ENCODE results near the gene KIAA1958.

Gene KIAA1958

DNA sequence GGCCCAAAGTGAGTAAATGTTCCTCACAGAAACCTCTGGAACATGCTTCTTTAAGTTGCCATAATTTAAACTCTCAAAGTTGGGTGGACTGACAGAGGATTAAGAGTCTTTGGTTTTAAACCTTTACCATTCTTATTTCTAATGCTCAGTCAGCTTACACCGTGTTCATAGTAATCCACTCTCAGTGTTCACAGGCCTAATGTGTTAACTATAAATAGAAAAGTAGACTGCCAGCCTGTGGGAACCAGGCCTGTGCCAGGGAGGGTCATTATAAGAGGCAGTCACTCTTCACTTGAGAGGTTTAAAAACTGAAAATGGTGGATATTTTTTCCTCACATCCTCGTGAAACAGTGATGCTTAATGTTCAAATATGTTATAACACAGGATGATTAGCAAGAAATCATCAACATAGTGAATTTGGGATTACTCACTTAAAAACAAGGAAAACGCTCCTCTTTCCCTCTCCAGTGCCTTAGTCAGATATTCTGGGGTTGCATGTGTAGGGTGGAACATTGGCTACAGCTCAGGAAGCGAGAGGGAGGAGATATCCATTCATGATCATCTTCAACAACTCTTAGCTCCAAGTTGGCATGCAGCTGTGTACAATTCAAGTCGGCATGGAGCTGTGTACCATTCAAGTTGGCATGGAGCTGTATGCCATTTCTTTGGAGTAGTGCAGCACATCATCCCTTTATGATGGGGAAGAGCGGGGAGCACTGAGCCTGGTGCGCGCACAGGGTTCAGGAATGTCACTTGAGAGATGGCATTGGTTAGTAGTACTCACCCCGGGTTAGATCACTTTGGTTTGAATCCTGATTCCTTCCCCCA lies 65.8 kb downstream of the KIAA1958 start:
- H3K36me3 ChIP-seq (ENCODE audit: control insufficient read depth, insufficient read depth, low read length): no peaks in the 10 kb centered on the region
- H3K4me1 ChIP-seq (ENCODE audit: control insufficient read depth, insufficient read depth, low read length): peaks cover 44% of the 10 kb centered on the region
- no peak overlapping the region for H3K9ac ChIP-seq (ENCODE audit: low read length)
- no peaks in the 10 kb centered on the region for H3K9me3 ChIP-seq (ENCODE audit: control insufficient read depth, low read length)
- no peak overlapping the region for H3K4me3 ChIP-seq (ENCODE audit: low read length)
- no peaks in the 10 kb centered on the region for H3K27me3 ChIP-seq (ENCODE audit: control insufficient read depth, insufficient read depth, low read length)

DNA sequence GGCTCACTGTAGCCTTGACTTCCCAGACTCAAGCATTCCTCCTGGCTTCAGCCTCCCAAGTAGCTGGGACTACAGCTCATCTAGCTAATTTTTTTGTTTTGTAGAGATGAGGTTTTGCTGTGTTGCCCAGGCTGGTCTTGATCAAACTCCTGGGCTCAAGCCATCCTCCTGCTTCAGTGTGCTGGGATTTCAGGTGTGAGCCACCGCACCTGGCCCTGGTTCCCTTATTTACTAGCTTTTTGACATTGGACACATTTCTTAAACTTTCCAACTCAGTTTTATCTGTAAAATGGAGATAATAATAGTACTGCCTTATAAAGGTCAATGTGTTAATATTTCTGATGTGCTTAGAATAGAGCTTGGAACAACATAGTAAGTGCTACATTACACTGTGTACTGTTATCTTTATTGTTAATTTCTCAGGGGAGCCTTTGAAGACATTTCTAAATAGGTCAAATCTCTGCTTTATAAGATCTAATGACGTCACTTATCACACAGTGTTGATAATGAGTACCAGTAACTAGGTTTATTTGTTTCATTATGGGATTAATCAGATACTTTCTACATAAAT lies 66.7 kb downstream of the KIAA1958 start:
- Histone ChIP-seq H3K4me1 (ENCODE audit: control insufficient read depth, insufficient read depth, low read length) (peaks cover 35% of the 10 kb centered on the region), H3K27me3 (ENCODE audit: control insufficient read depth, insufficient read depth, low read length) (no peaks in the 10 kb centered on the region), H3K9ac (ENCODE audit: low read length) (no peak overlapping the region), H3K9me3 (ENCODE audit: control insufficient read depth, low read length) (no peaks in the 10 kb centered on the region), H3K4me3 (ENCODE audit: low read length) (no peak overlapping the region), H3K36me3 (ENCODE audit: control insufficient read depth, insufficient read depth, low read length) (no peaks in the 10 kb centered on the region)

DNA sequence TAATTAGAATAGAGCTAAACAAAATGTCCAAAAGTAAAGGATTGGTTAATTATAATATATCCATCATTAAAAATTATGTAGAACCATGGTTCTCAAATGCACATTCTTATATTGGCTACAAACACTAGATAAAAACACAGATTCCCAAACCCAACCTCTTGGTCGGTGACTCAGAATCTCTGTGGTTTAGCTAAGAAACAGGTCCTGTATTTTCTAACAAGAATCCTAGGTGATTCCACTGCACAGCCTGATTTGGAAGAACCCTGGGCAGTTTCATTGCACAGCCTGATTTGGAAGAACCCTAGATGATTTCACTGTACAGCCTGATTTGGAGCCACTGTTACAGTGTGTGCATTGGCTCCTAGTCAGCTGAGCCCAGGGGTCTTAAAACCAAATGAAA lies 67.9 kb downstream of the KIAA1958 start:
- no peaks in the 10 kb centered on the region for H3K9me3 ChIP-seq (ENCODE audit: control insufficient read depth, low read length)
- H3K4me3 ChIP-seq (ENCODE audit: low read length): no peak overlapping the region
- no peaks in the 10 kb centered on the region for H3K36me3 ChIP-seq (ENCODE audit: control insufficient read depth, insufficient read depth, low read length)
- peaks cover 26% of the 10 kb centered on the region for H3K4me1 ChIP-seq (ENCODE audit: control insufficient read depth, insufficient read depth, low read length)
- no peaks in the 10 kb centered on the region for H3K27me3 ChIP-seq (ENCODE audit: control insufficient read depth, insufficient read depth, low read length)
- H3K9ac ChIP-seq (ENCODE audit: low read length): no peak overlapping the region

DNA sequence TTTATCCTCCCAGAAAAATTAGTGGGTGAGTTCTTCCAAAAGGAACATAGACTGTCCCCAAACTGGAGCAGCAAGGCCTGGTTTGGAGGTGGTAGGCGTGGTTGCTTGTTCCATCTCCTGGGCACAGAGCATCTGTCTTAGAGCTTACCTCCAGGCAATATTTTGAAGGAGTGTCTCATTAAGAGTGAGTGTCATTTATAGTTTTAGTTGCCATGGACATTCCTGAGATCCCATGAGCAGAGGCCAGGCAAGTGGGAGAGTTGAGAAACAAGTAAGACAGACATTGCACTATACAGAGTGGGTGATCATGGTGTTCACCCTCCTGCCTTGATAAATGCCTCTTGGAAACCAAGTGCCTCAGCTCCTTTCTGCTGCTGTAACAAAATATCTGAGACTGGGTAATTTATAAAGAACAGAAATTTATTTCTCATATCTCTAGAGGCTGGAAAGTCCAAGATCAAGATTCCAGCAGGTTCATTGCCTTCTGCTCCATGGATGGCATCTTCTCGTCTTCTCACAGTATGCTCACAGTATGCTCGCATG lies 68.5 kb downstream of the KIAA1958 start:
- Histone ChIP-seq H3K36me3 (ENCODE audit: control insufficient read depth, insufficient read depth, low read length) (no peaks in the 10 kb centered on the region), H3K4me1 (ENCODE audit: control insufficient read depth, insufficient read depth, low read length) (peaks cover 26% of the 10 kb centered on the region)

DNA sequence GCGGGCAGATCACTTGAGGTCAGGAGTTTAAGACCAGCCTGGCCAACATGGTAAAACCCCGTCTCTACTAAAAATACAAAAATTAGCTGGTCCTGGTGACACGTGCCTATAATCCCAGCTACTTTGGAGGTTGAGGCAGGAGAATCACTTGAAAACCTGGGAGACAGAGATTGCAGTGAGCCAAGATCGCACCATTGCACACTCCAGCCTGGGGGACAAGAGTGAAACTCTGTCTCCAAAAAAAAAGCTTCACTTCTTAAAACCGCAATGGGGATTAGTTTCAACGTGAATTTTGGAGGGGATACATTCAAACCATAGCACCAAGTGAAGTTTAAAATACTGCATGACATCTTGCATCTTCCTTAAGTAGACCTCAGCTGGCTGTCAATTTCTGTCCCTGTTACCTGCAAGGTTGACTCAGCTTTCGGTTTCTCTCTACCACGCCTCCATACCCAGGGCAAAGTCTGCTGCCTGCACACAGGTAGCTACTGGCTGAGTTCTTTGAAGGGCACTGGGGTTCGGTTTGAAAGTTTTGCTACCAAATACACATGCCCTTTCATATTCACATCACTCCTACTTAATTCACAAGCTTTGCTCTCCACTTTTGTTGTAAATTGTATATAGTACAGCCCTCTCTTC lies 69.3 kb downstream of the KIAA1958 start:
- Histone ChIP-seq H3K9me3 (ENCODE audit: control insufficient read depth, low read length) (no peaks in the 10 kb centered on the region), H3K9ac (ENCODE audit: low read length) (peak overlapping the region; percentile 25), H3K36me3 (ENCODE audit: control insufficient read depth, insufficient read depth, low read length) (no peaks in the 10 kb centered on the region), H3K4me3 (ENCODE audit: low read length) (peak overlapping the region; percentile 22), H3K4me1 (ENCODE audit: control insufficient read depth, insufficient read depth, low read length) (peaks cover 26% of the 10 kb centered on the region), H3K27me3 (ENCODE audit: control insufficient read depth, insufficient read depth, low read length) (no peaks in the 10 kb centered on the region)

More for the DNA sequence above, 68.5 kb downstream of the KIAA1958 start:
- Histone ChIP-seq H3K9me3 (ENCODE audit: control insufficient read depth, low read length) (no peaks in the 10 kb centered on the region), H3K27me3 (ENCODE audit: control insufficient read depth, insufficient read depth, low read length) (no peaks in the 10 kb centered on the region), H3K9ac (ENCODE audit: low read length) (no peak overlapping the region), H3K4me3 (ENCODE audit: low read length) (no peak overlapping the region)

DNA sequence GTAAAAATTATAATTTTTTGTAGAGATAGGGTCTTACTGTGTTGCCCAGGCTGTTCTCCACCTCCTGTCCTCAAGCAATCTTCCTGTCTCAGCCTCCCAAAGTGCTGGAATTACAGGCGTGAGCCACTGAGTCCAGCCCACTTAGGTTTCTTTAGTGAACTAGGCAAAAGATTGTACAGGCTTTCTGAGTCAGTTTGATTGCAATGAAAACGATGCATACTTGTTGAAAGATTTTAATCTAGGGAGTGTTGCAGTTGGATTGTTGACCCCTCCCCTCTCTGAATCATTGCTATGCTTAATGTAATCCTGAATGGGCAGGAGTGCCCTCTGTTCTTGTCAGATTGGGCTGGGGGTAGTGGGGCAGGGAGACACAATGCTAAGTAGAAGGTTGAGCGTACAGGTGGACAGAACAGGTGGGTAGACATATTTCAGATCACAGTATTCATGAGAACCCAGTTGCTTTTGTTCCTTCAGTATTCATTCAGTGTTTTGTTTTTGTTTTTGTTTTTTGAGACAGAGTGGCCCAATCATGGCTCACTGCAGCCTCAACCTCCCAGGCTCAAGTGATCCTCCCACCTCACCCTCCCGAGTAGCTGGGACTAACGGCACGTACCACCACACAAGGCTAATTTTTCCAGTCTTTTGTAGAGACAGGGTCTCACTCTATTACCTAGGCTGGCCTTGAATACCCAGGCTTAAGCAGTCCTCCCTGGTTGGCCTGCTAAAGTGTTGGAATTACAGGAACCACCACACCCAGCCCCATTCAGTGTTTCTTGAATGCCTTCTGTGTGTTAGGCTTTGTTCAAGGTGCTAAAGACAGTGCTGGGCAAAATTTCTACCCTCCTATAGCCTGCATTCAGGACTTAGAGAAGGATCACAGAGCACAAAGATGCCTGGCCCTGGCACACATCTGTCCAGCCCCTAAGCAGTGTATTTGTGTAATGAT lies 70.1 kb downstream of the KIAA1958 start:
- H3K27me3 ChIP-seq (ENCODE audit: control insufficient read depth, insufficient read depth, low read length): no peaks in the 10 kb centered on the region
- H3K9me3 ChIP-seq (ENCODE audit: control insufficient read depth, low read length): no peaks in the 10 kb centered on the region
- no peaks in the 10 kb centered on the region for H3K36me3 ChIP-seq (ENCODE audit: control insufficient read depth, insufficient read depth, low read length)
- H3K4me3 ChIP-seq (ENCODE audit: low read length): peak overlapping the region; percentile 22
- H3K9ac ChIP-seq (ENCODE audit: low read length): no peak overlapping the region
- H3K4me1 ChIP-seq (ENCODE audit: control insufficient read depth, insufficient read depth, low read length): peaks cover 26% of the 10 kb centered on the region

DNA sequence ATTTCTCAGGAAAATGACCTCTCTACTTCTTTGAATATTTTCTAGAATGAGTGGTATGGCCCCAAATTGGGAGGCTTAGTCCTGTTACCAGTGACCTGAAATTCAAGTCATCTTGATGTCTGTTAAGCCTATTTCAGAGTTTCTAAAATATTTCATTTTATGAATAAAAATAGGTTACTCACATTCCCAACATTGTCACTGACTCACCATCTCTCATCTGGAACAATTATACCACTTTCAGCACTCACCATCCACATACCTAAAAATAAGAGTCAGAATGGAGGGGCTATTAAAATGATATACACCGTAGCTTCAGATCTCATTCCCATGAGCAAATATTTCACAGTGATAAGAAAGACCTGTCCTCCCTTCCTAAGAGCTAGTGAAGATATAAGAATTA lies 71.8 kb downstream of the KIAA1958 start:
- no peak overlapping the region for H3K4me3 ChIP-seq (ENCODE audit: low read length)
- no peaks in the 10 kb centered on the region for H3K36me3 ChIP-seq (ENCODE audit: control insufficient read depth, insufficient read depth, low read length)
- no peaks in the 10 kb centered on the region for H3K9me3 ChIP-seq (ENCODE audit: control insufficient read depth, low read length)

DNA sequence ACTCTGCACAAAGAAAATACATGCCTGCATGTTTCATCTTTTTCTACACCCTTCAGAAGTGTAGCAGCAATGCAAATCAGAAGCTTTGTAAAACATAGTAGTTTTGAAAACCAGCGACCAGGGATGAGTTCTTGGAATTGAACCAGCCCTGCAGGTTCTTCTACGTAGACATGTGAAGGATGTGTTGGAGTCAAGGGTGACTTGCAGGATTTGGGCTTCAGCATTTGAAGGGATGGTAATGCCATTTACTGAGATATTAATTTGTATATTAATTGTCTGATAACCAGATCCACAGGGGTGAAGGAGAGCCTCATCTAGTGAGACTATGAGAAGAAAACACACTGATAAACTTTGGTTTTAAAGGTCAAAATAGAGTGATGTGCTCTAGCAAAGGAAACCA lies 72.4 kb downstream of the KIAA1958 start:
- no peaks in the 10 kb centered on the region for H3K36me3 ChIP-seq (ENCODE audit: control insufficient read depth, insufficient read depth, low read length)
- H3K4me1 ChIP-seq (ENCODE audit: control insufficient read depth, insufficient read depth, low read length): peaks cover 20% of the 10 kb centered on the region
- H3K9me3 ChIP-seq (ENCODE audit: control insufficient read depth, low read length): no peaks in the 10 kb centered on the region
- H3K4me3 ChIP-seq (ENCODE audit: low read length): no peak overlapping the region
- H3K27me3 ChIP-seq (ENCODE audit: control insufficient read depth, insufficient read depth, low read length): no peaks in the 10 kb centered on the region
- H3K9ac ChIP-seq (ENCODE audit: low read length): no peak overlapping the region

More for the DNA sequence above, 71.8 kb downstream of the KIAA1958 start:
- Histone ChIP-seq H3K4me1 (ENCODE audit: control insufficient read depth, insufficient read depth, low read length) (peaks cover 21% of the 10 kb centered on the region), H3K9ac (ENCODE audit: low read length) (no peak overlapping the region), H3K27me3 (ENCODE audit: control insufficient read depth, insufficient read depth, low read length) (no peaks in the 10 kb centered on the region)

DNA sequence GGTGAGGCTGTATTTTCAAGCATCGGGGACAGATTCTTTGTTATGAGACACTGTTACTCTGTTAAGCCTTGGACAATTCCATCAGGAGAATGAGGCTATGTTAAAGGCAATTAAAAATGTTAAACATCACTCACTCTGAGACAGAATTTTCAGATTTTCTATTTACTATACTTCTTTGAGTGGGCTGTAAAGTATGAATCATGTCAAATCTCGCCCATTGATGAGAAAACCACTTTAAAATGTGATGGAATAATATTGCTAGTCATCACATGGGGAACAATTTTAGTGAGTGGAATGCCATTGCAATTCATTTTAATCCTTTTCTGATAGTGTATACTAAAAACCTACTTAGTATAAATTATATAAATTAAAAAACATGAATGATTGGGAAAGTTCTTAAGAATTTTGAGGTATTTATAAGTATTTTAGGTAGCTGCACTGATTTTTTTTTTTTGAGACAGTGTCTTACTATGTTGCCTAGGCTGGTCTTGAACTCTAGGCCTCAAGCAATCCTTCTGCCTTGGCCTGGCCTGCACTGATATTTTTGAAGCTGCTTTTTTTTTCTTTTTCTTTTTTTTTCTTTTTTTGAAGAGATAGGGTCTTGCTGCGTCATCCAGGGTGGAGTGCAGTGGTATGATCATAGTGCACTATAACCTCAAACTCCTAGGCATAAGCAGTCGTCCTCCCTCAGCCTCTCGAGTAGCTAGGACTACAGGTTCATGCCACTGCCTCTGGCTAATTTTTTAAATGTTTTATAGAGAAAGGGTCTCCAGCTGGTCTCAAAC lies 73.2 kb downstream of the KIAA1958 start:
- Histone ChIP-seq H3K36me3 (ENCODE audit: control insufficient read depth, insufficient read depth, low read length) (no peaks in the 10 kb centered on the region), H3K9me3 (ENCODE audit: control insufficient read depth, low read length) (no peaks in the 10 kb centered on the region), H3K27me3 (ENCODE audit: control insufficient read depth, insufficient read depth, low read length) (no peaks in the 10 kb centered on the region), H3K4me3 (ENCODE audit: low read length) (no peak overlapping the region), H3K4me1 (ENCODE audit: control insufficient read depth, insufficient read depth, low read length) (peaks cover 20% of the 10 kb centered on the region), H3K9ac (ENCODE audit: low read length) (no peak overlapping the region)

DNA sequence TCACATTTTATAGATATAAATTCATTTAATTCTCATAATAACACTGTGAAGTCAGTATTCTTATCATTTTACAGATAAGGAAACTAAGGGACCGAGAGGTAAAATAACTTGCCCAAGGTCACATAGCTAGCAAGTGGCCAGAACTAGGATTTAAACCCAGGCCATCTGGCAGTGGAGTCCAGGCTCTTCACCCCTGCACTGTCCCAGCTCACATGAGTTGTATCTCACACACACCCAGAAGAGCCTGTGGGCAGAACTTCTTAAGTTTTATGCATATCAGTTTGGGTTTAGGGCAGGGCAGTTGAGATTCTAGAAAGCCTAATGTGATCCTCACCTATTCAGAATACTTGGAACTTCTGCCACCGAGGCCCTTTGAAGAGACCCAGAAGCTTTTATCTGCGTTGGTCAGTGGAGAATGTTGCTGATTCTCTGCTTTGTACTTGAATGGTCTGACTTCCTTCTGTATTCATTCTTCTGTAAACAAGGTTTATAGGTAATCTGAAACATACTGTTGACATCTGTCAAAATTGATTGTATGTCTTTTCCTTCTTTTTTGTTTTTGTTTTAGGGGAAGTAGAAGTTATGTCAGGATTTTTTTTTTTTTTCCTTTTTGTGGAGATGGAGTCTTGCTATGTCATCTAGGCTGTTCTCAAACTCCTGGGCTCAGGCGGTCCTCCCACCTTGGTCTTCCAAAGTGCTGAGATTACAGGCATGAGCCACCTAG lies 75.8 kb downstream of the KIAA1958 start:
- Histone ChIP-seq H3K9me3 (ENCODE audit: control insufficient read depth, low read length) (no peaks in the 10 kb centered on the region), H3K27me3 (ENCODE audit: control insufficient read depth, insufficient read depth, low read length) (no peaks in the 10 kb centered on the region), H3K4me3 (ENCODE audit: low read length) (no peak overlapping the region), H3K9ac (ENCODE audit: low read length) (no peak overlapping the region), H3K4me1 (ENCODE audit: control insufficient read depth, insufficient read depth, low read length) (no peaks in the 10 kb centered on the region), H3K36me3 (ENCODE audit: control insufficient read depth, insufficient read depth, low read length) (no peaks in the 10 kb centered on the region)
